H1 (cell line): ENCODE results near the gene RERE. TPM values are rescaled to one million over a fixed set of nuclear protein-coding genes. Genes with fewer than 3 reads are reported as not detected.

Experiments
- CTCF ChIA-PET: fragments of 300-600 bp; sonication (Branson Sonifier 250); formaldehyde crosslinking; loops from one replicate; lab custom pipeline; 2021; ENCODE audit not compliant: partially characterized antibody; lab: Charles Lee
- POLR2A ChIA-PET: fragments of 300-600 bp; sonication (Branson Sonifier 250); formaldehyde crosslinking; loops from one replicate; lab custom pipeline; 2021; ENCODE audit warnings: inconsistent platforms; ENCODE audit not compliant: partially characterized antibody; lab: Charles Lee
- DNase-seq, 2 experiments: peaks; one replicate each; pipeline versions ENCODE4 v3.0.0 to v3.0.0-alpha.2; 2010 to 2022; ENCODE audit warnings: low spot score in 2 of 2, low read depth in 1 of 2, mixed read lengths in 1 of 2
- FAIRE-seq: peaks from 2 replicates; lab custom pipeline; 2011; peaks lifted over from hg19 to GRCh38; lab: Jason Lieb, UNC
- H2AFZ ChIP-seq: 2 replicates; pipeline ENCODE4 v1.8.1; 2012; ENCODE audit warnings: low read length, inconsistent platforms
- H2AK5ac ChIP-seq: 2 replicates; pipeline ENCODE4 v1.6.1; 2013; ENCODE audit warnings: low read depth, low read length
- H2BK120ac ChIP-seq: replicated peaks from 2 replicates; pipeline ENCODE3; 2013; ENCODE audit warnings: low read depth, low read length, inconsistent platforms
- H2BK12ac ChIP-seq: 2 replicates; pipeline ENCODE4 v1.6.1; 2013; ENCODE audit warnings: low read depth, low read length
- H2BK15ac ChIP-seq: 2 replicates; pipeline ENCODE4 v1.6.1; 2013; ENCODE audit warnings: low read length
- H2BK20ac ChIP-seq: 2 replicates; pipeline ENCODE4 v1.6.1; 2013; ENCODE audit warnings: low read length
- H2BK5ac ChIP-seq: 2 replicates; pipeline ENCODE4 v1.6.1; 2013; ENCODE audit warnings: low read depth, low read length
- H3K14ac ChIP-seq: 2 replicates; pipeline ENCODE4 v1.6.1; 2013; ENCODE audit warnings: inconsistent platforms; ENCODE audit not compliant: insufficient read length
- H3K18ac ChIP-seq: 2 replicates; pipeline ENCODE4 v1.6.1; 2013; ENCODE audit warnings: low read length; ENCODE audit errors: extremely low read depth
- H3K23ac ChIP-seq: 2 replicates; pipeline ENCODE4 v1.6.1; 2013; ENCODE audit warnings: inconsistent platforms; ENCODE audit not compliant: insufficient read length
- H3K23me2 ChIP-seq: 2 replicates; pipeline ENCODE4 v1.6.1; 2013; ENCODE audit warnings: low read depth, low read length
- H3K27ac ChIP-seq: 2 replicates; pipeline ENCODE4 v1.6.1; 2011; ENCODE audit warnings: low read depth, low read length, inconsistent platforms
- H3K27me3 ChIP-seq, 4 experiments: replicated peaks in 1 of 4; 1 replicate in 1 of 4; 2 replicates in 3 of 4; pipeline versions ENCODE4 v1.6.1 to v1.8.1; 2011 to 2013; ENCODE audit warnings: low read length in 3 of 4, mild to moderate bottlenecking in 3 of 4, inconsistent platforms in 2 of 4, mixed read lengths in 2 of 4, moderate library complexity in 1 of 4; ENCODE audit not compliant: control insufficient read depth in 3 of 4, insufficient read depth in 3 of 4; ENCODE audit errors: extremely low read depth in 1 of 4
- H3K36me3 ChIP-seq, 4 experiments: 2 replicates each; pipeline versions ENCODE4 v1.6.1 to v1.8.1; 2011 to 2013; ENCODE audit warnings: mild to moderate bottlenecking in 4 of 4, low read length in 3 of 4, moderate library complexity in 2 of 4, control low read depth in 1 of 4, inconsistent platforms in 1 of 4; ENCODE audit not compliant: insufficient read depth in 4 of 4, control insufficient read depth in 2 of 4
- H3K4ac ChIP-seq: replicated peaks from 2 replicates; pipeline ENCODE3; 2013; ENCODE audit warnings: low read length, low read depth, mixed read lengths, inconsistent platforms; ENCODE audit not compliant: insufficient read length
- H3K4me1 ChIP-seq, 4 experiments: replicated peaks in 1 of 4; 1 replicate in 1 of 4; 2 replicates in 3 of 4; pipeline versions ENCODE4 v1.6.1 to v1.8.1; 2011 to 2013; ENCODE audit warnings: low read length in 3 of 4, inconsistent platforms in 2 of 4, mixed read lengths in 1 of 4; ENCODE audit not compliant: insufficient read depth in 4 of 4, control insufficient read depth in 3 of 4
- H3K4me2 ChIP-seq, 2 experiments: 2 replicates each; pipeline versions ENCODE4 v1.6.1 to v1.8.1; 2011 to 2013; ENCODE audit warnings: low read depth in 2 of 2, low read length in 2 of 2, control low read depth in 1 of 2, inconsistent platforms in 1 of 2, mild to moderate bottlenecking in 1 of 2; ENCODE audit not compliant: insufficient read depth in 1 of 2
- H3K4me3 ChIP-seq, 4 experiments: fragments of 200-600, 300-600 bp in 1 of 4; sonication (generic), shearing (Covaris generic), sonication (Bioruptor Twin) in 1 of 4; 2 replicates each; pipeline versions ENCODE4 v1.5.1 to v1.8.1; 2011 to 2016; ENCODE audit warnings: low read length in 4 of 4, low read depth in 3 of 4, control low read depth in 2 of 4, inconsistent platforms in 2 of 4, mild to moderate bottlenecking in 2 of 4, mixed read lengths in 1 of 4, moderate library complexity in 1 of 4; ENCODE audit not compliant: insufficient read depth in 2 of 4; ENCODE audit errors: extremely low read depth in 1 of 4
- H3K56ac ChIP-seq: replicated peaks from 2 replicates; pipeline ENCODE3; 2013; ENCODE audit warnings: low read depth, mild to moderate bottlenecking, mixed read lengths, low read length, inconsistent platforms; ENCODE audit not compliant: insufficient read length
- H3K79me1 ChIP-seq: 2 replicates; pipeline ENCODE4 v1.6.1; 2013; ENCODE audit warnings: low read depth, low read length, control low read depth
- H3K79me2 ChIP-seq, 2 experiments: 2 replicates each; pipeline versions ENCODE4 v1.6.1 to v1.8.1; 2012 to 2013; ENCODE audit warnings: low read length in 2 of 2, mild to moderate bottlenecking in 2 of 2, inconsistent platforms in 1 of 2; ENCODE audit not compliant: insufficient read depth in 2 of 2, control insufficient read depth in 1 of 2
- H3K9ac ChIP-seq, 4 experiments: replicated peaks in 1 of 4; 1 replicate in 1 of 4; 2 replicates in 3 of 4; pipeline versions ENCODE4 v1.6.1 to v1.8.1; 2011 to 2013; ENCODE audit warnings: low read depth in 3 of 4, low read length in 3 of 4, control low read depth in 2 of 4, mild to moderate bottlenecking in 2 of 4, moderate library complexity in 2 of 4, inconsistent platforms in 1 of 4; ENCODE audit errors: extremely low read depth in 1 of 4
- H3K9me3 ChIP-seq, 2 experiments: 2 replicates each; pipeline versions ENCODE4 v1.6.1 to v1.8.1; 2012 to 2013; ENCODE audit warnings: mild to moderate bottlenecking in 2 of 2, moderate library complexity in 2 of 2, control low read depth in 1 of 2, inconsistent platforms in 1 of 2, low read depth in 1 of 2, low read length in 1 of 2, mixed read lengths in 1 of 2; ENCODE audit not compliant: insufficient read depth in 2 of 2
- H4K20me1 ChIP-seq, 2 experiments: replicated peaks in 1 of 2; 2 replicates each; pipeline versions ENCODE3 to v1.8.1; 2011 to 2013; ENCODE audit warnings: inconsistent platforms in 2 of 2, low read length in 2 of 2, mild to moderate bottlenecking in 1 of 2; ENCODE audit not compliant: insufficient read depth in 2 of 2, control insufficient read depth in 1 of 2
- H4K5ac ChIP-seq: 2 replicates; pipeline ENCODE4 v1.6.1; 2013; ENCODE audit warnings: low read length, low read depth, mixed read lengths, inconsistent platforms; ENCODE audit not compliant: insufficient read length
- H4K8ac ChIP-seq: 2 replicates; pipeline ENCODE4 v1.8.0; 2013; ENCODE audit warnings: mild to moderate bottlenecking, moderate library complexity, low read length, inconsistent platforms; ENCODE audit not compliant: insufficient read depth; ENCODE audit errors: extremely low read depth
- H4K91ac ChIP-seq: replicated peaks from 2 replicates; pipeline ENCODE3; 2013; ENCODE audit warnings: low read length, mixed read lengths, inconsistent platforms; ENCODE audit not compliant: insufficient read length
- ATF3 ChIP-seq: IDR thresholded peaks from 2 replicates; pipeline ENCODE4 v1.6.1; 2011; ENCODE audit warnings: low read depth, mild to moderate bottlenecking, low read length; ENCODE audit not compliant: insufficient read depth
- BACH1 ChIP-seq: IDR thresholded peaks from 2 replicates; pipeline ENCODE4 v1.6.1; 2012; ENCODE audit warnings: low read length, improper control_type of control experiment
- CBX8 ChIP-seq: fragments of 300-800, 300-1000 bp; sonication (generic); IDR thresholded peaks from 2 replicates; pipeline ENCODE4 v1.7.1; 2016; ENCODE audit warnings: low read depth, low read length, borderline replicate concordance
- EGR1 ChIP-seq: IDR thresholded peaks from 2 replicates; pipeline ENCODE4 v1.6.1; 2011; ENCODE audit warnings: low read depth, low read length, borderline replicate concordance
- KDM1A ChIP-seq: fragments of 200-600, 300-600 bp; sonication (generic); IDR thresholded peaks from 2 replicates; pipeline ENCODE4 v1.7.1; 2016; ENCODE audit warnings: mild to moderate bottlenecking, low read length, borderline replicate concordance
- MAFK ChIP-seq: IDR thresholded peaks from 2 replicates; pipeline ENCODE4 v1.6.1; 2012; ENCODE audit warnings: low read depth, mild to moderate bottlenecking, improper control_type of control experiment, low read length
- NANOG ChIP-seq: IDR thresholded peaks from 2 replicates; pipeline ENCODE4 v1.6.1; 2011; ENCODE audit warnings: low read length, low read depth, mild to moderate bottlenecking, inconsistent platforms; ENCODE audit not compliant: insufficient read depth, poor library complexity, severe bottlenecking
- NRF1 ChIP-seq: IDR thresholded peaks from 2 replicates; pipeline ENCODE4 v1.6.1; 2011; ENCODE audit warnings: mild to moderate bottlenecking, low read depth, low read length, improper control_type of control experiment
- POLR2A ChIP-seq, 2 experiments: IDR thresholded peaks; 1 replicate in 1 of 2; 2 replicates in 1 of 2; pipeline ENCODE4 v1.6.1; 2011; ENCODE audit warnings: low read depth in 2 of 2, low read length in 2 of 2, mild to moderate bottlenecking in 2 of 2; ENCODE audit errors: control extremely low read depth in 1 of 2
- SIRT6 ChIP-seq: IDR thresholded peaks from one replicate; pipeline ENCODE4 v1.7.1; 2012; ENCODE audit warnings: low read length, inconsistent platforms
- TAF1 ChIP-seq: IDR thresholded peaks from 2 replicates; pipeline ENCODE4 v1.6.1; 2011; ENCODE audit warnings: mild to moderate bottlenecking, low read depth, low read length
- TAF7 ChIP-seq: optimal IDR thresholded peaks from 2 replicates; pipeline ENCODE3; 2011; ENCODE audit warnings: low read depth, mild to moderate bottlenecking, inconsistent platforms, low read length, moderate library complexity, borderline replicate concordance
- WGBS, 2 experiments: shearing (Covaris generic) in 1 of 2; methylation state at CpG; one replicate each; pipeline versions ENCODE4 v1.1.6 to v1.1.7; 2013 to 2015; ENCODE audit warnings: low lambda C conversion rate in 2 of 2, mixed read lengths in 2 of 2, inconsistent platforms in 1 of 2, low coverage in 1 of 2, missing lambda C conversion rate in 1 of 2; ENCODE audit not compliant: insufficient replicate concordance in 2 of 2, insufficient coverage in 1 of 2, insufficient read length in 1 of 2; ENCODE audit errors: extremely low coverage in 1 of 2, missing lambda C conversion rate in 1 of 2; 5-methylcytosine and 5-hydroxymethylcytosine counted together
- polyA plus RNA-seq, 7 experiments: library from polyadenylated mRNA; depleted of rRNA in 3 of 7; stranded (reverse) in 5 of 7; unstranded in 2 of 7; fragments of >200 nt in 5 of 7; fragments of 200-250 nt in 2 of 7; gene quantifications; 1 replicate in 5 of 7; 2 replicates in 1 of 7; 4 replicates in 1 of 7; pipeline versions ENCODE4 v1.2.1 to v1.2.3, GENCODE V29; 2011 to 2013; ENCODE audit warnings: missing spikeins in 2 of 7, mixed read lengths in 2 of 7
- total RNA-seq: library from RNA; stranded (reverse); fragmentation: NEBNext Ultra II Directional; extraction: Animal tissue kit (Norgen Biotek cat#: 25700); gene quantifications from 2 replicates; pipeline ENCODE4 v1.2.1, GENCODE V29; 2021
- TF ChIP-seq, protein P1 (sequence below): IDR thresholded peaks from 2 replicates; pipeline ENCODE4 v1.6.1; 2012; ENCODE audit warnings: inconsistent platforms

RERE gene
- total and polyA plus RNA-seq, 2 of the 8 experiments (the other 6 are each of a cell fraction or from before 2014, with no cell fraction given), result 15.3 to 142 TPM

GRCh38 chr1:8429549-8430110 lies 387.8 kb downstream of the RERE start:
- Histone ChIP-seq H4K20me1 (peaks cover 2 to 9% of the 10 kb centered on the region in 2 experiments), H3K14ac (no peak overlapping the region), H4K8ac (no peak overlapping the region), H3K9ac (no peak overlapping the region), H3K4ac (peak overlapping the region; percentile 23), H3K36me3 (no peaks in the 10 kb centered on the region), H3K23ac (no peak overlapping the region), H4K5ac (no peak overlapping the region), H3K4me1 (peaks cover 0 to 20% (median 9%) of the 10 kb centered on the region in 4 experiments; a peak in 6 of 7 replicates), H3K23me2 (peaks cover under 1% of the 10 kb centered on the region; the same call in 1 of the 2 replicates), H4K91ac (no peak overlapping the region), H2BK120ac (no peak overlapping the region), H2BK5ac (no peak overlapping the region), H2BK12ac (no peak overlapping the region), H3K27me3 (no peaks in the 10 kb centered on the region), H3K18ac (no peak overlapping the region), H3K4me3 (no peak overlapping the region), H3K79me1 (peaks cover 3% of the 10 kb centered on the region; the same call in 1 of the 2 replicates), H2AK5ac (no peak overlapping the region), H3K27ac (no peak overlapping the region), H2AFZ (no peak overlapping the region), H3K79me2 (peaks cover 0 to 58% of the 10 kb centered on the region in 2 experiments; a peak in 2 of 4 replicates), H2BK15ac (no peak overlapping the region), H2BK20ac (no peak overlapping the region), H3K4me2 (no peak overlapping the region), H3K9me3 (no peaks in the 10 kb centered on the region), H3K56ac (no peak overlapping the region)
- DNase-seq (no peak), FAIRE-seq (no peak)
- ChIA-PET CTCF (interaction anchor here (0.6 to 2.8 kb wide), 12 partner anchors 9 to 132 kb away, joined by 3 to 25 read pairs (median 4); no protein-coding TSS in a partner anchor), POLR2A (no interaction called here)
- WGBS, 2 experiments, result 100% methylated on average over 2 of the region's 2 CpGs; no CpG with 5 or more reads in 1 of the 2 experiments
- TF ChIP-seq SIRT6, result no peak
- TF ChIP-seq POLR2A (IDR thresholded peaks at IDR 0.05; ENCODE audit: control extremely low read depth in 1 of 2, low read depth in 2 of 2, low read length in 2 of 2), result no peak
- no peak for TF ChIP-seq EGR1
- TF ChIP-seq TAF7, result no peak
- no peak for TF ChIP-seq NANOG
- TF ChIP-seq KDM1A, result no peak
- TF ChIP-seq ATF3, result no peak
- no peak for TF ChIP-seq CBX8
- TF ChIP-seq, protein P1, sequence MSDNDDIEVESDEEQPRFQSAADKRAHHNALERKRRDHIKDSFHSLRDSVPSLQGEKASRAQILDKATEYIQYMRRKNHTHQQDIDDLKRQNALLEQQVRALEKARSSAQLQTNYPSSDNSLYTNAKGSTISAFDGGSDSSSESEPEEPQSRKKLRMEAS, result no peak
- TF ChIP-seq BACH1, result no peak
- TF ChIP-seq MAFK, result no peak
- no peak for TF ChIP-seq NRF1
- TF ChIP-seq TAF1, result no peak
